ENCODE results near the gene SULF2.

The SULF2 gene

DNA sequence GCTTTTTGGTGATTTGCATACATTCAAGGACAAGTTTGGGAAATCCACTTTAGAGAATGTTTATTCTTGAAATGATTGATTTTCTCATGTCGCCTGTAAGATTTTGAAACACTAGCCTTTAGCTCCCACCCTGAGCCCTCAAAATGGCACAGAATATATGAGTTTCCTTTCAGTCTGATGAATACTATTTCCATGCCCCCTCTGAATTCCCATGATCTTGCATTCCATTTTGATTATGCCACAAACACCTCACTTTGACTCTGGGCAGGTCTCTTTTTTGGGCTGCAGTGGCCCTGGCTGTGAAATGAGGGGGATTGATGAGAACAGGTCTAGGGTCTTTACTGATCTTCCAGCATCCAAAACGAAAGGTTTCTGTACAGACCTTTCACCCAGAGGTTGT is 50.4 kb downstream of the SULF2 start:
- Histone ChIP-seq H3K4me3 (ENCODE audit: low read depth, low read length) (no peak overlapping the region), H3K36me3 (ENCODE audit: control insufficient read depth, insufficient read depth, low read length) (peaks cover 23% of the 10 kb centered on the region), H3K27ac (ENCODE audit: low read depth, low read length) (no peak overlapping the region), H3K9ac (ENCODE audit: low read length) (no peak overlapping the region), H3K27me3 (ENCODE audit: control insufficient read depth, insufficient read depth, low read length) (no peaks in the 10 kb centered on the region), H3K9me3 (ENCODE audit: control insufficient read depth, insufficient read depth, low read depth, low read length) (no peaks in the 10 kb centered on the region), H3K4me1 (ENCODE audit: control insufficient read depth, insufficient read depth, low read length) (no peaks in the 10 kb centered on the region)

DNA sequence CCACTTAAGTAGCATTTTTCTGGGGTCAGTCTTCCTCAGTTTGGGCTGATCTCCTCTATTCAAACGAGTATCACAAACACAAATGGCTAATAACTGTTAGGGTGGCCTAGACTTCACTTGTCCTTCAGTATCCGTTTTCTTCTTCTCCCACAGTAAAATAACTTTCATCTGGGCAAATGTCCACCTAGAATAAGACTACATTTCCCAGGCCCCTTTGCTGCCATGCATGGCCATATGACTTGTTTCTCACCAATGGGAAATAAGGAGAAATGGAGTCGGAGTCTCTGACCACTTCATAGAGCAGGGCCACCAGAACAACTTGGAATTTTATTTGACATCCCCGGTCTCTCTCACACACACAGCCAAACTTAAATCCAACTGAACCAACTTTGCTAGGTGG is 51.4 kb downstream of the SULF2 start:
- Histone ChIP-seq H3K36me3 (ENCODE audit: control insufficient read depth, insufficient read depth, low read length) (peaks cover 23% of the 10 kb centered on the region), H3K27ac (ENCODE audit: low read depth, low read length) (no peak overlapping the region), H3K27me3 (ENCODE audit: control insufficient read depth, insufficient read depth, low read length) (no peaks in the 10 kb centered on the region), H3K4me1 (ENCODE audit: control insufficient read depth, insufficient read depth, low read length) (no peaks in the 10 kb centered on the region), H3K9me3 (ENCODE audit: control insufficient read depth, insufficient read depth, low read depth, low read length) (no peaks in the 10 kb centered on the region), H3K4me3 (ENCODE audit: low read depth, low read length) (no peak overlapping the region), H3K9ac (ENCODE audit: low read length) (no peak overlapping the region)

DNA sequence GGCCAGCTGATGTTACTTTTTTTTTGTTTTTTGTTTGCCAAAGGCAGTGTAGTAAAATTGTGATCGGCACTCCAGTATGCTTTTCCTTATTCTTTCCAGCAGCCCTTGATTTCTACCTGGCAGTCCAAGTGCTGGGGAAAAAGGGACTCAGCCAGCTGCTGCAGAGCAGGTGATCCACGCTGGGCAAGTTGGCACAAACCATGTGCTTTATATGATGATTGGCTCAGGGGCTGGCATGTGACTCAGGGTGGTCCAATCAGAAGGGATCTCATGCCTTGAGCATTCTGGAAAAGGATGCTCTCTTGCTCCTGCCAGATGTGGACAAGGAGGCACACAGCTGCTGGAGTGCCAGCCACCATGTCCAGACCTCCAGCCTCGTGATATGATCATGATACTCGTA is 54.5 kb downstream of the SULF2 start:
- Histone ChIP-seq H3K27ac (ENCODE audit: low read depth, low read length) (no peak overlapping the region), H3K9me3 (ENCODE audit: control insufficient read depth, insufficient read depth, low read depth, low read length) (no peaks in the 10 kb centered on the region), H3K27me3 (ENCODE audit: control insufficient read depth, insufficient read depth, low read length) (no peaks in the 10 kb centered on the region), H3K36me3 (ENCODE audit: control insufficient read depth, insufficient read depth, low read length) (peaks cover 9% of the 10 kb centered on the region; the same call in 1 of the 2 replicates), H3K4me1 (ENCODE audit: control insufficient read depth, insufficient read depth, low read length) (peaks cover 6% of the 10 kb centered on the region; the same call in 1 of the 2 replicates), H3K9ac (ENCODE audit: low read length) (no peak overlapping the region), H3K4me3 (ENCODE audit: low read depth, low read length) (no peak overlapping the region)

DNA sequence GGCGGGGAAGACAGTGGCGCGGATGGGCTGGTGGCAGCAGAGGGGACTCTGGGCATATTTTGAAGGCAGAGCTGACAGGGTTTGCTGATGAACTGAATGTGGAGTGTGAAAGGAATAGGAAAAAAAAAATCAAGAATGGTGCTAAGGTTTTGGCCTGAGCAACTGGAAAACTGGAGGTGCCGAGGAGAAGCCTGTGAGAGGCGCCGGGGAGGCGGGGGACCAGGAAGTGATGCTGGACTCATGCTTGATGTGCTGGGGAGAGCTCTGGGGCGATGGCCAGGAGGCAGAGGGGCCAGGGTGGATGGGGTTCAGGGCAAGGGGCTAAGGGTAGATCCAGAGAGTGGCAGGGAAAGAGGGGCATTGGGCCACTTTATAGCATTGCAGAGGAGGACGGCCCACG is 55.8 kb downstream of the SULF2 start:
- Histone ChIP-seq H3K4me3 (ENCODE audit: low read depth, low read length) (no peak overlapping the region), H3K27me3 (ENCODE audit: control insufficient read depth, insufficient read depth, low read length) (no peaks in the 10 kb centered on the region), H3K27ac (ENCODE audit: low read depth, low read length) (no peak overlapping the region), H3K4me1 (ENCODE audit: control insufficient read depth, insufficient read depth, low read length) (peaks cover 15% of the 10 kb centered on the region; the same call in 1 of the 2 replicates), H3K9me3 (ENCODE audit: control insufficient read depth, insufficient read depth, low read depth, low read length) (no peaks in the 10 kb centered on the region), H3K36me3 (ENCODE audit: control insufficient read depth, insufficient read depth, low read length) (peaks cover 9% of the 10 kb centered on the region; the same call in 1 of the 2 replicates), H3K9ac (ENCODE audit: low read length) (no peak overlapping the region)

DNA sequence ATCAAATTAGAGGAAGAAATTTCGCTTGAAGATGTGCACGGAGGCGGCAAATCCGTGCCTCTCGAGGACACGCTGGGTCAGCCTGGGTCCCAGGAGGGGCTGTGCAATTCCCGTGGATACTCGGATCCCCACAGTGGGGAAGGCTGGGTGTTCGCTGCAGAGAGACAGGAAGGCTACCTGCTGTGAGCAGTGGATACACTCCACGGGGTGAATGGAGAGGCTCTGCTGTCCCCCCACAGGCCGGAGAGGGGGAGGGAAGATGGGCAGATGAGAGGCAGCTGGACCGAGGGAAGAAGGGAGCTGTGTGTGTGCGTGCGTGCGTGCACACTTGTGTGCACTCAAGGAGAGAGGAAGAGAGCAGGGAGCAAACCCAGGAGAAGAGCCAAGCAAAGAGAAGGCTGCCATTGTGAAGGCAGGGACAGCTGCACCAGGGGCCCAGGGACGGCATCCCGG is 57.3 kb downstream of the SULF2 start:
- H3K4me1 ChIP-seq (ENCODE audit: control insufficient read depth, insufficient read depth, low read length): peaks cover 15% of the 10 kb centered on the region; the same call in 1 of the 2 replicates
- H3K36me3 ChIP-seq (ENCODE audit: control insufficient read depth, insufficient read depth, low read length): peaks cover 11% of the 10 kb centered on the region; the same call in 1 of the 2 replicates
- no peaks in the 10 kb centered on the region for H3K27me3 ChIP-seq (ENCODE audit: control insufficient read depth, insufficient read depth, low read length)
- no peak overlapping the region for H3K27ac ChIP-seq (ENCODE audit: low read depth, low read length)
- H3K9ac ChIP-seq (ENCODE audit: low read length): no peak overlapping the region
- no peak overlapping the region for H3K4me3 ChIP-seq (ENCODE audit: low read depth, low read length)
- H3K9me3 ChIP-seq (ENCODE audit: control insufficient read depth, insufficient read depth, low read depth, low read length): peaks cover 9% of the 10 kb centered on the region

DNA sequence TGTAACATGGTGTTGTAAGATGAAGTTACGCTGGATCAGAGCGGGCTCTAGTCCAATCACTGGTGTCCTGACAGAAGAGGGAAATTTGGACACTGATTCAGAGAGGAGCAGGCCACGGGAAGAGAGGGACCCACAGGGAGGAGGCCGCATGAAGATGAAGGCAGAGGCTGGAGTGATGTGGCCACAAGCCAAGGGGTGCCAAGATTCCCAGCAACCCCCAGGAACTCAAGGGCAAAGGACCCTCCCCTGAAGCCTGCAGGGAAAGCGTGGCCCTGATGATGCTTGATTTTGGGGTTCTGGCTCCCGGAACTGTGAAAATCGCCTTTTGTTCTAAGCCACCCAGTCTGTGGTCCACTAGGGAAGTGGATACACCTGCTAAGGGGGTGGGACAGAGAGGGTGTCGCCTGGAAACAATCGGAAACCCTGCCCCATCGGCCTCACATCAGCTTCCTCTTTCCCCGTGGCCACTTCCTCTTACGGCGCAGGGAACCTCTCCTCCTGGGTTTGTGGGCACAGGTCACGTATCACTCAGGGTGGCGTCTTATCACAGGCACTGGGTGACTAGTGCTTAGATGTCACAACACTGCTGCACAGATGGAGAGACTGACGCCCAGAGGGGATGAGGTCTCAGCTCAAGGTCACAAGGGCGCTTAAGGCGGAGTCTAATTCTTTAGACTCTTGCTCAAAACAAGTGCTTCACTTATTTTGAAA is 58.0 kb downstream of the SULF2 start:
- Histone ChIP-seq H3K27me3 (ENCODE audit: control insufficient read depth, insufficient read depth, low read length) (no peaks in the 10 kb centered on the region), H3K9ac (ENCODE audit: low read length) (no peak overlapping the region), H3K27ac (ENCODE audit: low read depth, low read length) (no peak overlapping the region)

DNA sequence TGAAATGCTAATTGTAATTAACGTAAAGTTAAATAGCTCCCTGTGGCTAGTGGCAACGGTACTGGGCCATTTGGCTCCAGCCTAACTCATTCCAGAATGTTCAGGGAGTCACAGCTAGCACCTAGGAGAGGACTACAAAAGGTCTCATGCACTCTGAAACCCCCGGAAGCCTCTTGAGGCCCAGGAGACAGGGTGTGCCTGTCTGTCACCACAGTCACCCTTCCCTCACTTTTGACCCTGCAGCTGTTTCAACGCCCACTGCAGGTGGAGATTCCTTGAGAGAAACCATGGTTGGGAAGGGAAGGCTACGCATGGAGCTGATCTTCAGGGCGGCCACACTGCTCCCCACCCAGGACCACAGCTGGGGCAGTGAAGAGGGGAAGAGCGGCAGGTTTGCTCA is 58.6 kb downstream of the SULF2 start:
- Histone ChIP-seq H3K4me1 (ENCODE audit: control insufficient read depth, insufficient read depth, low read length) (peaks cover 15% of the 10 kb centered on the region; the same call in 1 of the 2 replicates), H3K4me3 (ENCODE audit: low read depth, low read length) (no peak overlapping the region), H3K9ac (ENCODE audit: low read length) (no peak overlapping the region), H3K9me3 (ENCODE audit: control insufficient read depth, insufficient read depth, low read depth, low read length) (peaks cover 9% of the 10 kb centered on the region), H3K36me3 (ENCODE audit: control insufficient read depth, insufficient read depth, low read length) (peaks cover 9% of the 10 kb centered on the region; the same call in 1 of the 2 replicates), H3K27me3 (ENCODE audit: control insufficient read depth, insufficient read depth, low read length) (no peaks in the 10 kb centered on the region), H3K27ac (ENCODE audit: low read depth, low read length) (no peak overlapping the region)

More for the DNA sequence above, 58.0 kb downstream of the SULF2 start:
- Histone ChIP-seq H3K36me3 (ENCODE audit: control insufficient read depth, insufficient read depth, low read length) (peaks cover 11% of the 10 kb centered on the region; the same call in 1 of the 2 replicates), H3K9me3 (ENCODE audit: control insufficient read depth, insufficient read depth, low read depth, low read length) (peaks cover 9% of the 10 kb centered on the region), H3K4me1 (ENCODE audit: control insufficient read depth, insufficient read depth, low read length) (peaks cover 15% of the 10 kb centered on the region; the same call in 1 of the 2 replicates), H3K4me3 (ENCODE audit: low read depth, low read length) (no peak overlapping the region)

DNA sequence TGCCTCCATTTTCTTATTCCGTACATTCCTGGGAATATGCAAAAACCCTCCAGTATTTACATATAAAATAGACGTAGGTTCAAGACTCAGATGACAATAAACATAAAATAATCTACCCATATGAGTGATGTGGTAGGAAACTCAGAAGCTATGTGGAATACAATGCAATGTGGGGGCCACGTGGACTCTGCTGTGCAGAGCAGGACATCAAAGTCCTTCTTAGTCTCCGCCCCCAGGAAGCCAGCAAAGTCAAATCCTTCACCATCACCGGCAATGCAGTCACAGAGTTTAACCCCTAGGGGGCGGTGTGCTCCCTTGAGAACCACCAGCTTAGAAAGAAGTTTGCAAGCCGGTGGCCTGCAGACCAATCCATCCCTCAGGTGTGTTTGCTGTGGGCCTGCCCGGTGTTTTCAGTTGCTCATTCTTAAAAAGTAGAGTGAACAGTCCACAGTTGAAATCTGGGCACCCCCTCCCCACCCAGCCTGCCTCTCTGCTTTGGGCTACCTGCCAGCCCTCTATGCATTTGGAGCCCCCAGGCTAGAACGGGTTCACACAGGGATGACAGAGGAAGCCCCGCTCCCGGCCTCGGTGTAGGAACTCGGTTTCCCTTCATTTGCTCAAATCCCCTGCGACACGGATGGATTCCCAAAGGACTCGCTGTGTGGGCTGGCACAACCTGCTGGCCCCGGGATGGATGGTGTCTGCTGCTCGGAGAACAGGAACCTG is 59.9 kb downstream of the SULF2 start:
- 0 out of 2 replicates have a peak, but pooled peaks cover 2% of the 10 kb centered on the region for H3K36me3 ChIP-seq (ENCODE audit: control insufficient read depth, insufficient read depth, low read length)
- H3K27ac ChIP-seq (ENCODE audit: low read depth, low read length): no peak overlapping the region
- peaks cover 9% of the 10 kb centered on the region for H3K9me3 ChIP-seq (ENCODE audit: control insufficient read depth, insufficient read depth, low read depth, low read length)
- H3K4me1 ChIP-seq (ENCODE audit: control insufficient read depth, insufficient read depth, low read length): peaks cover 20% of the 10 kb centered on the region; the same call in 1 of the 2 replicates
- no peak overlapping the region for H3K4me3 ChIP-seq (ENCODE audit: low read depth, low read length)
- H3K27me3 ChIP-seq (ENCODE audit: control insufficient read depth, insufficient read depth, low read length): no peaks in the 10 kb centered on the region
- no peak overlapping the region for H3K9ac ChIP-seq (ENCODE audit: low read length)

DNA sequence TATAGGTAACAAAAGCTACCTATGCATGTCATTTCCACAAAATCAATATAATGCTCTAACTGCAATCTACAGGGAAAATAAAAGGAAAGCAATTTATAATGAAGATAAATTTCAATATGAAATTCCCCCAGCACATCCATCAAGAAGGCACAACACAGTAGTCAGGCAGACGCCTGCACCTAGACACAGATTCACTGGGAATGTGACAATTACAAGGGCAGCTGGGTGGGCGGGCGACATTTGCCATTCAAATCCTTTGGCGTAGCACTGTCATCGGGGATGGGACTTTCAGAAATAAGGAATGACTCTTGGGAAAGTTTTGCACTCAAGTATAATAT is 60.4 kb downstream of the SULF2 start:
- Histone ChIP-seq H3K36me3 (ENCODE audit: control insufficient read depth, insufficient read depth, low read length) (0 out of 2 replicates have a peak, but pooled peaks cover 2% of the 10 kb centered on the region), H3K9ac (ENCODE audit: low read length) (no peak overlapping the region), H3K27me3 (ENCODE audit: control insufficient read depth, insufficient read depth, low read length) (no peaks in the 10 kb centered on the region), H3K27ac (ENCODE audit: low read depth, low read length) (no peak overlapping the region), H3K4me1 (ENCODE audit: control insufficient read depth, insufficient read depth, low read length) (peaks cover 20% of the 10 kb centered on the region; the same call in 1 of the 2 replicates), H3K4me3 (ENCODE audit: low read depth, low read length) (no peak overlapping the region), H3K9me3 (ENCODE audit: control insufficient read depth, insufficient read depth, low read depth, low read length) (peaks cover 9% of the 10 kb centered on the region)

DNA sequence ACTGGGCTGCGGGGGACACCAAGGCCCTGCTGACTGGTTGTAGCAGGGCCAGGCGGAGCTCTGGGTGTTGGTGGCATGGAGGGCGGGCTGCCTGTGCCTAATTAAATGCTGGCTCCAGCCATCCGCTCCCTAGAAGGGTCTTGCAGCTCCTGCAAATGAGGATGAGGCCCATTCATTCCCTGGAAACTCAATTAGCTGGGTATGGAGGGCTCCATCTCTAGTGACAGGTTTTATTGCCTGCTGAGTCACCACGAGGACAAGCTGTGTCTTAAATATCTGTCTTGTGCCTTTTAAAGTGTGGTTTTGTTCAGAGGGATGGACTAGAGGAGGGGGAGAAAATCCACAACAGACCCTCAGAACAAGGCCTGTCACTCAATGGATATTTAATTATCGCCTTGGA is 60.9 kb downstream of the SULF2 start:
- H3K27me3 ChIP-seq (ENCODE audit: control insufficient read depth, insufficient read depth, low read length): no peaks in the 10 kb centered on the region
- H3K9me3 ChIP-seq (ENCODE audit: control insufficient read depth, insufficient read depth, low read depth, low read length): peaks cover 9% of the 10 kb centered on the region
- H3K4me3 ChIP-seq (ENCODE audit: low read depth, low read length): no peak overlapping the region
- peaks cover 20% of the 10 kb centered on the region; the same call in 1 of the 2 replicates for H3K4me1 ChIP-seq (ENCODE audit: control insufficient read depth, insufficient read depth, low read length)
- no peak overlapping the region for H3K9ac ChIP-seq (ENCODE audit: low read length)
- H3K36me3 ChIP-seq (ENCODE audit: control insufficient read depth, insufficient read depth, low read length): 0 out of 2 replicates have a peak, but pooled peaks cover 2% of the 10 kb centered on the region
- H3K27ac ChIP-seq (ENCODE audit: low read depth, low read length): no peak overlapping the region

DNA sequence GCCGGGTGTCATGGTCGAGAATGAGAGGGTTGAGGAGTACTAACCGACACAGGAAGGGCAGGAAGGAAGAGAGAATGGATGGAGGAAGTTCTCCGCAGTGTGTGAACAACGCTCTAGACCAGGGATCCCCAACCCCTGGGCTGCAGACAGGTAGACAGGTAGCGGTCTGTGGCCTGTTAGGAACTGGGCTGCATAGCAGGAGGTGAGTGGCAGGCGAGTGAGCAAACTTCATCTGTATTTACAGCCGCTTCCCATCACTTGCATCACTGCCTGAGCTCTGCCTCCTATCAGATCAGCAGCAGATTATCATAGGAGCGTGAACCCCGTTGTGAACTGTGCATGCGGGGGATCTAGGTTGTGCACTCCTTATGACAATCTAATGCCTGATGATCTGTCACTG is 62.0 kb downstream of the SULF2 start:
- 0 out of 2 replicates have a peak, but pooled peaks cover 2% of the 10 kb centered on the region for H3K36me3 ChIP-seq (ENCODE audit: control insufficient read depth, insufficient read depth, low read length)
- no peak overlapping the region for H3K4me3 ChIP-seq (ENCODE audit: low read depth, low read length)
- no peak overlapping the region for H3K9ac ChIP-seq (ENCODE audit: low read length)
- H3K27ac ChIP-seq (ENCODE audit: low read depth, low read length): no peak overlapping the region
- H3K27me3 ChIP-seq (ENCODE audit: control insufficient read depth, insufficient read depth, low read length): no peaks in the 10 kb centered on the region
- peaks cover 9% of the 10 kb centered on the region for H3K9me3 ChIP-seq (ENCODE audit: control insufficient read depth, insufficient read depth, low read depth, low read length)
- H3K4me1 ChIP-seq (ENCODE audit: control insufficient read depth, insufficient read depth, low read length): peaks cover 20% of the 10 kb centered on the region; the same call in 1 of the 2 replicates
